CD4-positive, alpha-beta memory T cell (primary cell): ENCODE results near the gene DHX29. TPM values are rescaled to one million over a fixed set of nuclear protein-coding genes. Genes with fewer than 3 reads are reported as not detected.

Source experiments
- CTCF ChIA-PET: fragments of 350-600 bp; sonication (Branson Sonifier 250); formaldehyde crosslinking; loops from one replicate; lab custom pipeline; 2021; ENCODE audit warnings: inconsistent platforms; ENCODE audit not compliant: partially characterized antibody; lab: Charles Lee
- POLR2A ChIA-PET: fragments of 350-600 bp; sonication (Branson Sonifier 250); formaldehyde crosslinking; loops from one replicate; lab custom pipeline; 2021; ENCODE audit not compliant: partially characterized antibody; lab: Charles Lee
- DNase-seq, 5 donors: peaks; one replicate each; pipeline versions ENCODE4 v3.0.0 to v3.0.0-alpha.2; 2020 to 2022; ENCODE audit warnings: mixed read lengths in 1 of 5
- H3K27ac ChIP-seq: one replicate; pipeline ENCODE4 v1.7.0; 2013; ENCODE audit warnings: low read depth, low read length
- H3K27me3 ChIP-seq: 2 replicates; pipeline ENCODE4 v1.7.0; 2013; ENCODE audit warnings: mild to moderate bottlenecking, low read length, moderate library complexity; ENCODE audit not compliant: insufficient read depth
- H3K36me3 ChIP-seq: 2 replicates; pipeline ENCODE4 v1.7.0; 2013; ENCODE audit warnings: mild to moderate bottlenecking, low read length, moderate library complexity; ENCODE audit not compliant: insufficient read depth
- H3K4me1 ChIP-seq: 2 replicates; pipeline ENCODE4 v1.7.0; 2013; ENCODE audit warnings: mild to moderate bottlenecking, low read length, moderate library complexity; ENCODE audit not compliant: insufficient read depth
- H3K4me3 ChIP-seq, 2 donors: one replicate each; pipeline ENCODE4 v1.7.0; 2013; ENCODE audit warnings: low read length in 2 of 2, mild to moderate bottlenecking in 1 of 2
- H3K9me3 ChIP-seq, 2 donors: one replicate each; pipeline ENCODE4 v1.7.0; 2013; ENCODE audit warnings: low read length in 2 of 2, control low read depth in 1 of 2; ENCODE audit not compliant: control insufficient read depth in 1 of 2
- H3K27ac Mint-ChIP-seq, 7 donors: one replicate each; pipeline ENCODE4 v1.8.0; 2020 to 2021; ENCODE audit warnings: mixed read lengths in 7 of 7, mild to moderate bottlenecking in 6 of 7, inconsistent platforms in 3 of 7, moderate library complexity in 3 of 7
- H3K27me3 Mint-ChIP-seq, 2 donors: one replicate each; pipeline ENCODE4 v1.8.0; 2020 to 2021; ENCODE audit warnings: mixed read lengths in 2 of 2
- H3K36me3 Mint-ChIP-seq, 2 donors: one replicate each; pipeline ENCODE4 v1.8.0; 2020 to 2021; ENCODE audit warnings: mixed read lengths in 2 of 2, inconsistent platforms in 1 of 2, mild to moderate bottlenecking in 1 of 2
- H3K4me1 Mint-ChIP-seq, 4 donors: one replicate each; pipeline ENCODE4 v1.8.0; 2020 to 2021; ENCODE audit warnings: mixed read lengths in 4 of 4, mild to moderate bottlenecking in 1 of 4
- H3K4me3 Mint-ChIP-seq, 8 donors: one replicate each; pipeline ENCODE4 v1.8.0; 2020 to 2021; ENCODE audit warnings: mixed read lengths in 8 of 8, mild to moderate bottlenecking in 7 of 8, moderate library complexity in 6 of 8, inconsistent platforms in 3 of 8
- H3K9me3 Mint-ChIP-seq, 8 donors: one replicate each; pipeline ENCODE4 v1.8.0; 2020 to 2021; ENCODE audit warnings: mixed read lengths in 8 of 8, mild to moderate bottlenecking in 5 of 8, inconsistent platforms in 3 of 8, moderate library complexity in 1 of 8
- intact Hi-C: fragments of 100-400 bp; cut with micrococcal nuclease; formaldehyde crosslinking; loops from one replicate; pipeline ENCODE4 v1.15.1; 2023
- polyA plus RNA-seq, 2 donors: library from polyadenylated mRNA; unstranded; fragments of 300-500 nt; fragmentation: Illumina TruSeq; gene quantifications; one replicate each; pipeline ENCODE4 v1.2.3, GENCODE V29; 2021
- total RNA-seq, 2 experiments: library from RNA; stranded (reverse); gene quantifications; one replicate each; pipeline ENCODE4 v1.2.3, GENCODE V29; 2021

Gene DHX29
- total and polyA plus RNA-seq, 4 experiments from 2014 or later, result 11.6 to 22.5 (median 19.8) TPM

- Histone ChIP-seq H3K9me3 (no peaks in the 10 kb centered on the region), H3K4me3 (no peak overlapping the region), H3K27ac (no peak overlapping the region), H3K4me1 (peaks cover 6% of the 10 kb centered on the region), H3K36me3 (peaks cover 38% of the 10 kb centered on the region), H3K27me3 (no peaks in the 10 kb centered on the region)
- Mint-ChIP-seq H3K9me3 (no peaks in the 10 kb centered on the region), H3K4me3 (no peak overlapping the region), H3K36me3 (peaks cover 44 to 68% of the 10 kb centered on the region in 2 donors), H3K27me3 (no peaks in the 10 kb centered on the region), H3K4me1 (peaks cover 7 to 10% (median 8%) of the 10 kb centered on the region in 4 donors), H3K27ac (no peak overlapping the region)
- intact Hi-C loops, result loop anchor here (1.0 to 10.0 kb wide), 3 partner anchors 171 to 861 kb away; partner anchors contain the start of gene CDC20B
- DNase-seq, result no peak
- POLR2A ChIA-PET, result no interaction called here
- CTCF ChIA-PET, result interaction anchor here (1.6 to 3.0 kb wide), 3 partner anchors 10 to 348 kb away, joined by 4 to 22 read pairs (median 5); no protein-coding TSS in a partner anchor
Measured at GRCh38 chr5:55343609-55344008, 36.1 kb upstream of the DHX29 start.

GRCh38 chr5:55343107-55343506, 35.6 kb upstream of the DHX29 start:
- ChIA-PET POLR2A (no interaction called here), CTCF (interaction anchor here (1.6 to 3.0 kb wide), 3 partner anchors 10 to 349 kb away, joined by 4 to 22 read pairs (median 5); no protein-coding TSS in a partner anchor)
- Histone ChIP-seq H3K36me3 (peaks cover 33% of the 10 kb centered on the region), H3K27me3 (no peaks in the 10 kb centered on the region), H3K9me3 (no peaks in the 10 kb centered on the region), H3K4me3 (no peak overlapping the region), H3K4me1 (peaks cover 11% of the 10 kb centered on the region), H3K27ac (no peak overlapping the region)
- Mint-ChIP-seq H3K4me1 (peaks cover 12 to 15% (median 13%) of the 10 kb centered on the region in 4 donors), H3K4me3 (no peak overlapping the region), H3K9me3 (no peaks in the 10 kb centered on the region), H3K27me3 (no peaks in the 10 kb centered on the region), H3K27ac (no peak overlapping the region), H3K36me3 (peaks cover 39 to 68% of the 10 kb centered on the region in 2 donors)
- no peak for DNase-seq
- intact Hi-C loops, result loop anchor here (10.0 kb wide), 1 partner anchor 862 kb away; no protein-coding TSS in a partner anchor

- POLR2A ChIA-PET, result interaction anchor here (1.1 kb wide), 1 partner anchor 31 kb away, joined by 3 read pairs; the partner anchor contains the start of genes DHX29 and MTREX
- Mint-ChIP-seq H3K9me3 (no peaks in the 10 kb centered on the region), H3K36me3 (peaks cover 13 to 61% of the 10 kb centered on the region in 2 donors), H3K4me3 (peak overlapping the region in 3 of 8 donors; percentile 10 to 73 (median 36)), H3K27me3 (no peaks in the 10 kb centered on the region), H3K4me1 (peaks cover 20 to 29% (median 24%) of the 10 kb centered on the region in 4 donors), H3K27ac (peak overlapping the region in 3 of 7 donors; percentile 26 to 66 (median 52))
- H3K27ac ChIP-seq, result no peak overlapping the region
- intact Hi-C loops, result loop anchor here (10.0 kb wide), 1 partner anchor 1226 kb away; no protein-coding TSS in a partner anchor
- no peaks in the 10 kb centered on the region for H3K9me3 ChIP-seq
- no peak overlapping the region for H3K4me3 ChIP-seq
- H3K4me1 ChIP-seq, result peaks cover 25% of the 10 kb centered on the region
- no peak for DNase-seq
- H3K36me3 ChIP-seq, result peaks cover 7% of the 10 kb centered on the region
- H3K27me3 ChIP-seq, result no peaks in the 10 kb centered on the region
- CTCF ChIA-PET, result no interaction called here
Measured at GRCh38 chr5:55338810-55339243, 31.3 kb upstream of the DHX29 start.

- peaks cover 9% of the 10 kb centered on the region for H3K36me3 ChIP-seq
- no peaks in the 10 kb centered on the region for H3K27me3 Mint-ChIP-seq
- POLR2A ChIA-PET, result interaction anchor here (1.1 kb wide), 1 partner anchor 30 kb away, joined by 3 read pairs; the partner anchor contains the start of genes DHX29 and MTREX
- H3K27me3 ChIP-seq, result no peaks in the 10 kb centered on the region
- peaks cover 20 to 29% (median 24%) of the 10 kb centered on the region in 4 donors for H3K4me1 Mint-ChIP-seq
- H3K27ac ChIP-seq, result no peak overlapping the region
- CTCF ChIA-PET, result no interaction called here
- H3K36me3 Mint-ChIP-seq, result peaks cover 14 to 59% of the 10 kb centered on the region in 2 donors
- H3K27ac Mint-ChIP-seq, result peak overlapping the region; percentile 10 to 90 (median 65)
- DNase-seq, result peak in 3 of 5 donors; percentile 2 to 22 (median 8)
- no peaks in the 10 kb centered on the region for H3K9me3 Mint-ChIP-seq
- H3K4me3 ChIP-seq, result no peak overlapping the region
- intact Hi-C loops, result loop anchor here (10.0 kb wide), 1 partner anchor 1227 kb away; no protein-coding TSS in a partner anchor
- H3K9me3 ChIP-seq, result no peaks in the 10 kb centered on the region
- peak overlapping the region; percentile 47 to 88 (median 74) for H3K4me3 Mint-ChIP-seq
- H3K4me1 ChIP-seq, result peaks cover 25% of the 10 kb centered on the region
Measured at GRCh38 chr5:55338092-55338613, 30.7 kb upstream of the DHX29 start.

DNA sequence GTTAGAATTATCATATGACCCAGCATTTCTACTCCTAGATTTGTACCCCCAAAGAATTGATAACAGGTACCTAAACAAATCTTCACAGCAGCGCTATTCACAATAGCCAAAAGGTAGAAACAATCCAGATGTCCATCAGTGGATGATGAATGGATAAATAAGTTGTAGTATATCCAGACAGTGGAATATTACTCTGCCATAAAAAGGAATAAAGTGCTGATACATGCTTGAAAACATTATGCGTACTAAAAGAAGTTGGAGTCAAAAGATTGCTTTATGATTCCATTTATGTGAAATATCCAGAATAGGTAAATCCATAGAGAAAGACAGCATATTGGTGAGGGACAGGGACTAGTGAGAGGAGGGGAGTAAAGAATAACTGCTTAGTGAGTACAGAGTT, 26.3 kb upstream of the DHX29 start:
- no peaks in the 10 kb centered on the region for H3K9me3 ChIP-seq
- H3K27ac ChIP-seq, result no peak overlapping the region
- no peak overlapping the region for H3K4me3 ChIP-seq
- ChIA-PET CTCF (no interaction called here), POLR2A (no interaction called here)
- H3K27me3 Mint-ChIP-seq, result no peaks in the 10 kb centered on the region
- H3K36me3 ChIP-seq, result peaks cover 18% of the 10 kb centered on the region
- H3K36me3 Mint-ChIP-seq, result peaks cover 43 to 68% of the 10 kb centered on the region in 2 donors
- intact Hi-C loops, result loop anchor here (10.0 kb wide), 1 partner anchor 1231 kb away; no protein-coding TSS in a partner anchor
- no peaks in the 10 kb centered on the region for H3K9me3 Mint-ChIP-seq
- peaks cover 28 to 39% (median 32%) of the 10 kb centered on the region in 4 donors for H3K4me1 Mint-ChIP-seq
- H3K4me1 ChIP-seq, result peaks cover 21% of the 10 kb centered on the region
- no peaks in the 10 kb centered on the region for H3K27me3 ChIP-seq
- no peak for DNase-seq
- peak overlapping the region in 3 of 7 donors; percentile 16 to 73 (median 35) for H3K27ac Mint-ChIP-seq
- H3K4me3 Mint-ChIP-seq, result no peak overlapping the region

DNA sequence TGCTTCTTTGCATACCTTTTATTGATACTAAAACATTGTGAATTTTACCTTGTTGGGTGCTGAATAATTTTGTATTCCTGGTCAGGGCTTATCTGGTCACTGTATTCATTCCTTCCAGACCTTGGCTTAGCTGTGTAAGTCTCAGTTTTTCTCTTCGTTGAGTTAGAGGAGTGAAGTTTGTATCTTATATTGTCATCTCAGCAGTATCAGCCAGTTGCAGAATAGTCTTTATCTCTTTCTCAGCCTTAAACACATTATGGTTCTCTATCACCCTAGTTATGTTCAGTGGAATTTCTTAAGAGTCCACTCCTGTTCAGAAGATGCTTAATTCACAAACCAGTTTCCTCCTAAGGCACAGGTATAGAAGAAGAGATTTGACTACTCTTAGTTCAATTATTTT, 25.5 kb upstream of the DHX29 start:
- Mint-ChIP-seq H3K4me1 (peaks cover 21 to 36% (median 26%) of the 10 kb centered on the region in 4 donors), H3K9me3 (no peaks in the 10 kb centered on the region), H3K4me3 (no peak overlapping the region), H3K27ac (no peak overlapping the region), H3K36me3 (peaks cover 47 to 68% of the 10 kb centered on the region in 2 donors), H3K27me3 (no peaks in the 10 kb centered on the region)
- ChIA-PET POLR2A (no interaction called here), CTCF (no interaction called here)
- DNase-seq, result no peak
- no peaks in the 10 kb centered on the region for H3K9me3 ChIP-seq
- intact Hi-C loops, result loop anchor here (10.0 kb wide), 1 partner anchor 1232 kb away; no protein-coding TSS in a partner anchor
- H3K36me3 ChIP-seq, result peaks cover 21% of the 10 kb centered on the region
- no peaks in the 10 kb centered on the region for H3K27me3 ChIP-seq
- H3K4me3 ChIP-seq, result no peak overlapping the region
- peaks cover 14% of the 10 kb centered on the region for H3K4me1 ChIP-seq
- H3K27ac ChIP-seq, result no peak overlapping the region

DNA sequence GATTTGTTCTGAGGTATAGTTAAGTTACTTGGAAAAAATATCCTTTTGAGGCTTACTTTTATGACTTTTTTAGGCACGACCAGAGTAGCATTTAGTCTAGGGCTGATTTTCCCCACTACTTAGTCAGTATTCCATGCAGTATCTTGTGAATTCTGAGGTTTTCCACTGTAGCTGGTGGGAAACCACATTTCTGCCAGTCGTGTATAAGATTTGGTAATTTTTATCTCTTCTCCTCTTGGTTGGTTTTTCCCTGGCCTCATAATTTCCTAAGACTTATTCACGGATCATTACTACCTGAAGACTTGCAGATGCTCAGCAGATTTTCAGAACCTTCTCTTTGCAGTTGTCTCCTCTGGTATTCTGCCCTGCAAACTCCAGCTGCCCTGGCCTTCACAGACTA, 23.8 kb upstream of the DHX29 start:
- peaks cover 25 to 42% (median 28%) of the 10 kb centered on the region in 4 donors for H3K4me1 Mint-ChIP-seq
- H3K4me3 Mint-ChIP-seq, result no peak overlapping the region
- no peak overlapping the region for H3K27ac ChIP-seq
- peak overlapping the region in 1 of 7 donors; percentile 29 for H3K27ac Mint-ChIP-seq
- no peaks in the 10 kb centered on the region for H3K9me3 ChIP-seq
- POLR2A ChIA-PET, result no interaction called here
- DNase-seq, result no peak
- H3K4me1 ChIP-seq, result peaks cover 19% of the 10 kb centered on the region
- no peaks in the 10 kb centered on the region for H3K27me3 ChIP-seq
- H3K9me3 Mint-ChIP-seq, result no peaks in the 10 kb centered on the region
- no peaks in the 10 kb centered on the region for H3K27me3 Mint-ChIP-seq
- intact Hi-C loops, result loop anchor here (10.0 kb wide), 1 partner anchor 1233 kb away; no protein-coding TSS in a partner anchor
- H3K36me3 Mint-ChIP-seq, result peaks cover 57 to 67% of the 10 kb centered on the region in 2 donors
- no peak overlapping the region for H3K4me3 ChIP-seq
- CTCF ChIA-PET, result no interaction called here
- peaks cover 21% of the 10 kb centered on the region for H3K36me3 ChIP-seq
